Activated CD4-positive, alpha-beta T cell treated with anti-CD3 and anti-CD28 coated beads for 4 hours (primary cell): ENCODE measurements around the gene BPHL.
"Not testable (repeated sequence)": the region's sequence is repeated elsewhere in the genome, so short reads cannot be mapped to it uniquely, and the experiment has no call there.

ENCODE experiments used
- DNase-seq, 2 donors: peaks; one replicate each; pipeline ENCODE4 v3.0.0-alpha.2; 2020

BPHL gene

GRCh38 chr6:3124667-3125066, 6.2 kb downstream of the BPHL start:
- DNase-seq = no peak

DNA sequence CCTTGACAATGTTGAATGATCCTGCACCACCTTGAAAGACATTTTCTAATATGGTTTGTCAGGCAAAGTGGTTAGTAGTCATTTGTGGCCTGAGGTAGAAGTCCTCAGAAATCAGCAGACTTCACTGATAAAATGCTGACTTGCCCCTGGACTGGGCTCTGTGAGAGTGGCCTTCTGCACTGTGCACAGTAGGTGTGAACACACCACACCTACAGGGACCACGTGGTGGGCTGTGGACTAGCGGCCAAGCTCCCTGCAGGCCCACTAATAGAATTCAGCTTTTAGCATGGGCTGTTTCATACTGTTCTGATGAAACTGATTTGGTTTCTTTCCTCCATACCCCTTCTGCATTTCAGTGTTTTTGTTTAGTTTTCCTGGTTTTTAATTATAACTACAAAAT, 7.3 kb downstream of the BPHL start:
- DNase-seq = no peak

DNA sequence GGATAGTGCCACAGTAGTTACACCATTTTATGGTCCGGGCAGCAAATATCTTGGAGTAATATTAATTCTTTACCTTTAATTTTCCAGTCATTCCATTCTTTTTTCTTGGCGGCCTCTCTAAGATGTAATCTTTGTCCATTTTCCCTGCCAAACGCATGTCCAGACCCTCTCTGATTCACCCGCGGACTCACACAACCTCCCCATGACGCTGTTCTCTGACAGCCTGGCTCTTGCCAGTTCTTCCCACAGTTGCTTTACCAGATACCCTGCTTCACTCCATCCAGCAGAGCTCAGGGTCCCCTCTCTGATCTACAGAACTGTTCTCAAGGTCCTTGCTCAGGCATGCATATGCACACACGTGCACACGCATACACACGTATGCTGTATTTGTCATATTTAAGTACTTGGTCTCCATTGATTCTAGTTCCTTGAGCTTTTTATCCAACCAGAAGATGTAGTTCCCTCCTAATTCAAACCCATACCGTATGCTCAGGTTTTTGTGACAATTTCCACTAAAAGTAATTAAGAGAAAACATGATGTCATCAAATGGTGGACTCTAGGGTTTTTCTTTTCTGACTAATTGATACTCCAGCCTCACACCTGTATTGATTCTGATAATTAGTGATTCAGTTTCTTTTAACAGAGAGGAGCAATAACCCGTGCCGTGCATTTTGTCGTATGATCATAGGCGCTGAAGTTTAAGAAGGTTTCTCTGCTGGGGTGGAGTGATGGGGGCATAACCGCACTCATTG, 10.0 kb downstream of the BPHL start:
- no peak for DNase-seq

GRCh38 chr6:3131695-3132094, 13.2 kb downstream of the BPHL start:
- no peak for DNase-seq

DNA sequence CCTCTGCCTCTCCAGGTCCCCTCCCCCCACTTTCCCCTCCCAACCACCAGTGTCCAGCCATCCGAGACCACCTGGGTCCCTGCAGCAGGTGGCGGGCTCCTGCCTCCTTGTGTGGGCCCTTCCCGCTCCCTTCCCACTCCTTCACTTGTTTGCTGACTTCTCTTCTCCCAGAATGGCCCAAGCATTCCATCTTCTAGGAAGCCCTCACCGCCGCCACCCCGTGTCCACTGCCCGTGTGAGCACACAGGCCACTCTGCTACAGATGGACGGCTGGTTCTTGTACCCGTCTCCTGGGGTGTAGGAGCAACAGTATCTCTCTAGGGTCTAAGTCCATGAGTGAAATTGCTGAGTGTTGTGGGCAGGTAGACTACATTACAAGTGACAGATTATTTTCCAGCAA, 15.0 kb downstream of the BPHL start:
- DNase-seq = no peak

GRCh38 chr6:3135668-3136291, 17.3 kb downstream of the BPHL start:
- no peak for DNase-seq

DNA sequence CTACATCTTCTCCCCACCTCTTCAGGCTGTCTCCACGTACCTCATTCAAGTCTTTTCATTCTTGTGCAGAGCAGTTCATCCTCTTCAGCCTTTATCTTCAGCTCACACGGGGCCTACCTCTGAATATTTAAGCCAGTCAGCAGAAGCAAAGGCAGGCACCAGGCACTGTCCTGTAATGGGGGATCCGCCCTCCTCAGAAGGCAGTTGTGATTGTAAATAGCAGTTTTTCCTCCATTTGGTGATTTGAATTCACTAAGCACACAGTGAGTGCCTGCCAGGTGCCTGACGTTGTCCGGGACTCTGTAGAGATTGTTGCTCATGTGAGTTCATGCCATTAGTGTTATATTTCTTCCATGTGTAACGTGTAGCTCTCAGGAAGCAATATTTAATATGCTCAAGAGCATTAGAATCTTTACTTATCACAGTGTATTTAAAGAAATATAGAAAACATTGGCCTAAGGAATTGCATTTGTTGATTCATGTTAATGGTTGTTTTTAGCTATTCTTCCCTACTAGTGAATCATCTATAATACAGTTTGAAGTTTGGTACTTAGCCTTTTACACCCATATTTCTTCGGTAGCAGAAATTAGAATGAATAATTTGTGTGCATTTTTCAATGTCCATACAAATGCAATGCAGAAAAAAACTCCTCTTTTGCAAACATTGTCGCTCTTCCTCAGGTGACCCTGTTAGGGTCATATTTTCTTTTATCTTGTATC, 17.9 kb downstream of the BPHL start:
- DNase-seq = no peak

DNA sequence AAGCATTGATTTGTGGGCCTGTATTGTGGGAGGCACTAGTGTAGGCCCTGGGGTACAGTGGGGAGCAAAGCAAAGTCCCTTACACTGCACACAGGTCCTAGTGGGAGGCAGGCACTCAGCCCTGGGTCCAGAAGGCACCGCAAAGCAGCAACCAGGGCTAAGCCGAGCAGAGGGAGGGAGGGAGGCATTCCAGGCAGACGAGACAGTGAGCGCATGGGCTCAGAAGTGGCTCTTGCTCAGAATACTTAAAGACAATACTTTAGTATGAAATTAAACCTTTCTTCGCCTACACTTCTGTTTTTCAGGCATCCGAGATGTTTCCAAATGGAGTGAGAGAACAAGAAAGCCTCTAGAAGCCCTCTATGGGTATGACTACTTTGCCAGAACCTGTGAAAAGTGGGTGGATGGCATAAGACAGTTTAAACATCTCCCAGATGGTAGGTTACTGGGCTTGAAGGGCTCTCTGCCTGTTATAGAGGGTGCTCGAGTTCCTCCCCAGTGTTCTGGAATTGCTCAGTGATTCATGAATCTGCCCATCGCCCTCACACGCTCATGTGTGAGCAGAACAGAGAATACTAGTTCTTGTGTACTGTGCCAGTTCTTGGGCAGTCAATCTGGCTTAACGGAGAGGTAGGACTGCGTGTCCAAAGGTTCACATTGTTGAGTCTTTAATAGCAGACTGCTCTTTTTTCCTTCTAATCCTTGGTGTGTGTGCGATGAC, 18.7 kb downstream of the BPHL start:
- no peak for DNase-seq

DNA sequence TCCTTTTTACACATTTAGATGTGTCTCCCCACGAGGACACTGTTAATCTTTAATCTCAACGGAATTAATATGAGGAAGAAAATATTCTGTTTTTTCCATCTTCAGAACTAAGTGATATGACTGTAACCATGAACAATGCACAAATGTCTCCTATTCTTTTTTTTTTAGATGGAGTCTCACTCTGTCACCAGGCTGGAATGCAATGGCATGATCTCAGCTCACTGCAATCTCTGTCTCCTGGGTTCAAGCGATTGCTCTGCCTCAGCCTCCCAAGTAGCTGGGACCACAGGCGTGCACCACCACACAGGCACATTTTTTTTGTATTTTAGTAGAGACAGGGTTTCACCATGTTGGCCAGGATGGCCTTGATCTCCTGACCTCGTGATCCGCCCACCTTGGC, 19.4 kb downstream of the BPHL start:
- DNase-seq = not testable (repeated sequence)

DNA sequence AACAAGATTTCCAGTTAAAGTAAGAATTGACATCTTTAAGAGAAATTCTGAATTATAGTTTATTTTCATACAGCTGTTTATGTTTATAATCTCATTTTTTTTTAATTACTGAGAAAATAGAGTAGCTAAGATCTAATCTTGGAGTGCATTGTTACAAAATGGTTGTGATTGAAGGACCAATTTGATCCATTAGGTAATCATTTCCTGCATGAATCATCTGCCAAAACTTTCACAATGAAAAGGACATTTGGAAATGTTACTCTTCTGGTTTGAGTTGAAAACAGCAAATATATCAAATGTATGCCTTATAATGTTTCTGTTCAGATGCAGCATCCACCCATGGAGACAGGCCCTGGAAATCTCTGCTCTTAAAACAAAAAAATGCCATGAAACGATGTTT, 19.8 kb downstream of the BPHL start:
- DNase-seq = no peak

- no peak for DNase-seq
Measured at GRCh38 chr6:3139090-3139903, 20.8 kb downstream of the BPHL start.

DNA sequence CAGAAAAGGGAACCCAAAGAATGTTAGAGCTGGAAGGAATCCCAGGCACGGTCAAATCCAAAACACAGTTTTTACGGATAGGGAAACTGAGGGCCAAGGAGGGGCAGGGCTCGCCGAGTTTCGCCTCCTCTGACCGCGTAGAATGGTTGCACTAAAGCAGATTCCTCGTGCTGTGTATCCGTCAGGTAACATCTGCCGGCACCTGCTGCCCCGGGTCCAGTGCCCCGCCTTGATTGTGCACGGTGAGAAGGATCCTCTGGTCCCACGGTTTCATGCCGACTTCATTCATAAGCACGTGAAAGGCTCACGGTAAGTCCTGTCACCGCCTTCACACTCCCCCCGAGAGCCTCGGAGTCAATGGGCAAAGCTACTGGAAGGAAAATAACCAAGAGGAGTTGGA, 21.7 kb downstream of the BPHL start:
- DNase-seq = no peak

DNA sequence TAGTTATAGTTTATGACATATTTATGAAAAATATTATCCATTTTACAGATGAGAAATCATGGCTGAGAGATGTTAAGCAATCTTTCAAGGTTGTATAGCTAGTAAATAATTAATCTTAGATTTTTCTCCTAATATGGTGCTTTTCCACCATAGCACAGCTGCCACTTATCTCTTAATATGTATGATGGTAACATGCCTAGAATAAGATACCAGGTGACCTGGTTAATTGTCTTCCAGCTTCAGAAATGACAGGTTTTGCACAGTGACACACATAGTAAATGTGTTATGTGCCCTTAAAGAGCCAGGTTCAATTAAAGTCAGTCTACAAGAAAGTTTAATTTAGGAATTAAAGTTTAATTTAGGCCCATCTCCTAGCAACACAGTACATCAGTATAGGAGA, 24.0 kb downstream of the BPHL start:
- DNase-seq = no peak

- DNase-seq = no peak
Measured at GRCh38 chr6:3143158-3143557, 24.6 kb downstream of the BPHL start.

DNA sequence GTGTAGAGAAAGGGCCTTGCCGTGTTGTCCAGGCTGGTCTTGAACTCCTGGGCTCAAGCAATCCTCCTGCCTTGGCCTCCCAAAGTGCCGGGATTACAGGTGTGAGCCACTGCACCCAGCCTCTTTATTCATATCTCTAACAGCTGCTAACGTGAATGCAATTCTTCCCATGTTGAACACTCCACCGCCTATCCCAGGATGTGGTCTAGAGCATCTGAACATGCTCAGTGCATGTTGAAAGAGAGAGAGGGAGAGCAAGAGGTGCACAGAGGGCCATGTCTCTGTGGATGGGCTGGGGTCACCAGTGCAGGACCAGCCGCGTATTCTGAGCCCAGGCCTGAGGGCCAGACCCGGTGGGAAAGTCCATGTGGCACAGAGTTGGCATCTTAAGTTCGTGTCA, 26.1 kb downstream of the BPHL start:
- DNase-seq = no peak

DNA sequence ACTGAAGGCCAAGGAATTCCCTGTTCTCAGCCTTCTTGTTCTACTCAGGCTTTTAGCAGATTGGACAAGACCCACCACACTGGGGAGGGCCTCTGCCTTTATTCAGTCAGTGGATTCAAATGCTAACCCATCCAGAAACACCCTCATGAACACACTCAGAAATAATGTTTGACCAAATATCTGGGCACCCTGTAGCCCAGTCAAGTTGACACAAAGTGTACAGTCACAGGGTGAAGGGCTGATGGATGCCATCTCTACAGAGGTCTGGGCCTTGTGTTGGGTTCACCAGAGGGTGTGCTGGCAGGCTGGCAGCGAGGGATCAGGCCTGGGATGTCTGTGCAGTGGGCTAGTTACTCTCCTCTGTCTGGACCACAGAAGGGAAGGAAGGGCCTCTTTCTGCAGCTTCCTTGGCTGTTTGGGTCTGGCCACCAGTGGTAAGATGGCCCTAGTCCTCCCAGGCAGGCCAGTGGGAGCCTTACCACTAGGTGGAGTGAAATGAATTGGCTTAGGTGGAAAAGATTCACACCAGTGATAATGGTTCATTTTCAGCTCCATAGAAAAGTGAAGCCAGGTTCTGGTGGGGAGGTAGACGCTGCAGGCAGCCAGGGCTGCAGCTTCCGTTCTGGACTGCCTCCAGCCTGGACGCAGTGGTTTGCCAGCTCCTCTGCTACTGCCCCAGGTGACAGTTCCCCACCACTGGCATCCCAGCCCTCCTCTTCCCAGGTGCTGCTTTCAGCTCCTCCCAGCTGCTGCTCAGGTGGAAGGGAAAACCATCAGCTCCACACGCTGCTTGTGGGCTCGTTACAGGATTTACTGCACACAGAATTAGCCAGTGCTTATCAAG, 29.6 kb downstream of the BPHL start:
- DNase-seq = no peak

GRCh38 chr6:3151691-3152090, 33.2 kb downstream of the BPHL start:
- no peak for DNase-seq

GRCh38 chr6:3152689-3153088, 34.2 kb downstream of the BPHL start:
- no peak for DNase-seq

DNA sequence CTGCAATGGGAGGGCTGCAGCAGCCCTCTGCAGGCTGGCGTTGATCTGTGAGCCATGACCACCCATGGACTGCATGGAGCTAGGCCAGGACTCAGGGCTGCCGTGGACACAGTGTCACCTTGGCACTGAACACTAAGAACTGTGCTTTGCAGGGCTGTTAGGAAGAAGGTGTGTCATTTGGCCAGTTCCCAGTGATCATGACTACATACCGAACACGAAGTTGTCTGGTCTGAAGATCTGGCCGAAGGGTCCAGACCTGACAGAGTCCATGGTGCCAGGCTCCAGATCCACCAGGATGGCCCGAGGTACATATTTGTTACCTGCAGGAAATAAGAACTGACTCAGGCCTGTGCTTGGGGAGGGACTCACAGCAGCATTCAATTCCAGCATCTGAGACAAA, 36.9 kb downstream of the BPHL start:
- DNase-seq = not testable (repeated sequence)

DNA sequence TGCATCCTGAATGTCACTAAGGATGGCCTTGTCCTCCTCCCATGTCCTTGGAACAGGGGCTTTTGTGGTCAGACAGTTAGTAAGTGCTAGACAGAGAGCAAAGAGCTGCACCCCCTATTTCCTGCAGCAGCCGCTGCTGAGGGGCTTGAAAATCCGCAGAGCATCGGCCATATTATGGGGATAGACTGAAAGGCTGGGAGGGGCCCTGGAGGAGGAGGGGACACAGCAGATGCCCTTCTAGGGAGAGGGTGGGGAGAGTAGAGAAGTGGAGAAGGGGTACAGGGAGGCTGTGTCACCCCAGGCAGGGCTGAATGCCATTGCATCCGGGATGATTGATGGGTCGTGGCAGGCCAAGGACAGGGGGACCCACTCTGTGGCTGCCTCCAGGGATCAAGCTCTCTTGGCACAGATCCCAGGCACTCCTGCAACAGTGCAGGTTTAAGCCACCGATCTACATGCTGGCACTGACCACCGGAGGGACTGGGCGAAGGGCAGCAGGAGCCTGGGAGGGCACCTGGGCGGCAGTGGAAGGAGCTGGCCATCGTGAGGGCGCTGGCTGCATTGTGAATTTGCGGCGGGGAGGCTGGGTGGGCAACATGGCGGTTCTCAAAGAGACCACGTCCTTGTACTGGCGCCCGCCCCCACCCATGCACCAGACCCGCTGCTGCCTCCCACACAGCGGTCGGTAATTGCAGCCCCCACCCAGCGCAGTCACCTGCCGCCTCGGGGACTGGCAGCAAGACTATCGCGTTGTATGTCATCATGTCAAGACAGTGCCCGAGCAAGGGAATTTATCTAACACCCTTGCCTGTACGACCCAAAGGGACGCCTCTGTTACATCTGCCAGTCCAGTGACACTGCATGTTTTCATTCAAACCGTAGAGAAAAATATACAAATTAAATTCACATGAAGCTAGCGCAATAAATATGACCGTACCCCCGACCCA, 37.9 kb downstream of the BPHL start:
- peak in 1 of 2 donors; percentile 12 for DNase-seq
